WI38 (cell line): ENCODE data around the gene NEK1.
"Not testable (repeated sequence)": the region's sequence is repeated elsewhere in the genome, so short reads cannot be mapped to it uniquely, and the experiment has no call there.

ENCODE experiments used
- H3K4me3 ChIP-seq: 2 replicates; pipeline ENCODE4 v1.5.1; 2011; ENCODE audit warnings: low read depth, mild to moderate bottlenecking, control low read depth, low read length
- CTCF ChIP-seq: IDR thresholded peaks from 2 replicates; pipeline ENCODE4 v1.5.1; 2012; ENCODE audit warnings: low read depth, mild to moderate bottlenecking, control low read depth, low read length

The NEK1 gene

DNA sequence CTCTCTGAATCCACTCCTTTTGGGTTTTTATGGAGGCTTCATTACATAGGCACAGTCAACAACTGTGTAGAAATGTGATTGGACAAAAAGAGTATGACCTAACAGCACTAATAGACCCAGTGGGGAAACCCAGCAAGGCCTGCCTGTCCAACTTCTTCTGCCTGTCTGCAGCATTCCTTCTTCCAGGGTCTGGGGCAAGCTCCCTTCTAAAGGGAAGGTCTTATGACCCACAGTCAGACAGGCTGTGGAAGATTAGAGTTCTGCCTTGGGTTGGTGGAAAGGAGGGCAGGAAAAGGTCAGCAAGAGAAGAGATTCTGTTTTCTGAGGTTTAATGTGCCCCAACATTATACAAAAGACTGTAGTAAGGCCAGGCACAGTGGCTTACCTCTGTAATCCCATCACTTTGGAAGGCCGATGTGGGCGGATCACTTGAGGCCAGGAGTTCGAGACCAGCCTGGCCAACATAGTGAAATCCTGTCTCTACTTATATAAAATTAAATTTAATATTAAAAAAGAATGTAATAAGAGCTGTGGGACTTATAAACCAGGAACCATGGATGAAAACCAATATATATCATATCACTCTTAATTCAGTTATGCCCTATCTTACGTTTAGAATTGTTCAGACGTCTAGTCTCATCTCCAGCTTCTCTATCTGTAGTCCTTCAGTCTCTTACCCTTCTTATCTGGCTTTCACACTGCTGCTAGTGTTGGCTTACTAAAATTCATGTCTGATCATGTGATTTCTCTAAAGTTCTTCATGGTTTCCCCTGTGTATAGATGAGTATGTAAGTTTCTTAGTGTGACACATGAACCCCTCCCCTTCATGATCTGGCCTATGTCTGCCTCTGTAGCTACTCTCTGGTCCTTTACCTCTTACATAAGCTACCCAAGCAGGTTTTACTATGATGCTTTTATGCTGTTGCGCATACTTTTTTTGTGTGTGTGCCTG is 14.2 kb upstream of the NEK1 start:
- no peak for TF ChIP-seq CTCF
- H3K4me3 ChIP-seq: no peak overlapping the region

DNA sequence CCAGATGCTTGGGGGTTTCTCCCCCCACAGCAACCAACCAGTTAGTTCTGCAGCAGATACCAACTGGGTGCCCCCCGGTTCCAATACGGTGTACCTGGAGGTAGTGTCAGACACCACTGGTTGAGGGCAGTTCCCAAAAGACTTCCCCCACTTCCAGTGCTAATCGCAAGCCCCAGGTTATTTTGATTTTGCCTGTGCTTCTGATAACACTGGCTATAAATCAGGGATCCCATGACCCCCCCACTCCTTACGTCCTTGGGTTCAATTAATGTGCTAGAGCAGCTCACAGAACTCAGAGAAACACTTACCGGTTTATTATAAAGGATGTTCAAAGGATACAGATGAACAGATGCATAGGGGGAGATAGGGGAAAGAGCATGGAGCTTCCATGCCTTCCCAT is 13.5 kb upstream of the NEK1 start:
- H3K4me3 ChIP-seq: no peak overlapping the region
- no peak for TF ChIP-seq CTCF

DNA sequence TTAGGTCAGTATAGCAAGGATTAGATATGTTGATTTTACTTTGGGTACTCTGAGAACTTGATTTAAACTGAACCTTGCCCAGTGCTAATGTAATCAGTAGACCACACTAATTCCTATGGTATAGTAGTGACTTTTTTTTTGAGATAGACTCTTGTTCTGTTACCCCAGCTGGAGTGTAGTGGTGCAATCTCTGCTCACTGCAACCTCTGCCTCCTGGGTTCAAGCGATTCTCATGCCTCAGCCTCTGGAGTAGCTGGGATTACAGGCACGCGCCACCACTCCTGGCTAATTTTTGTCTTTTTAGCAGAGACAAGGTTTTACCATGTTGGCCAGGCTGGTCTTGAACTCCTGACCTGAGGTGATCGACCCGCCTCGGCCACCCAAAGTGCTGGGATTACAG is 11.6 kb upstream of the NEK1 start:
- not testable (repeated sequence) for H3K4me3 ChIP-seq

DNA sequence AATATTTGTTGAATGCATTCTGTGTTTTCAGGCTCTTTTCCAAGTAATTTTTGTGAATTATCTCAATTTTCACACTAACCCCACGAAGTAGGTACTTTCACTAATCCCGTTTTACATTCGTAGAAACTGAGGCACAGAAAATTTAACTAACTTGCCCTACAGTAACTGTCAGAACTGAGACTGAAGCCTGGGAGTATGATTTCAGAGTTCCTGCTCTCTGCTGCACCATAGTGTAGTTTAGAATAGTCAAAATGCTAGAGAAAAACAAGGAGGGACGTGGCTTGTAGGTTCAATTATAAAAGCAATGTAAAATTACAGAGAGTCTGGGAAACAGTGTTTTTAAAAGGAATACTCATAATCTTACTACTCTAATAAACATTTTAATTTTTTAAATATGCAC is 10.2 kb upstream of the NEK1 start:
- TF ChIP-seq CTCF: no peak
- H3K4me3 ChIP-seq: peak overlapping the region; percentile 74; the same call in 1 of the 2 replicates

- TF ChIP-seq CTCF: no peak
- peak overlapping the region; percentile 74 for H3K4me3 ChIP-seq
Measured at GRCh38 chr4:169621731-169622492, 9.5 kb upstream of the NEK1 start.

- peak overlapping the region; percentile 74 for H3K4me3 ChIP-seq
- no peak for TF ChIP-seq CTCF
Measured at GRCh38 chr4:169620880-169621248, 8.5 kb upstream of the NEK1 start.

DNA sequence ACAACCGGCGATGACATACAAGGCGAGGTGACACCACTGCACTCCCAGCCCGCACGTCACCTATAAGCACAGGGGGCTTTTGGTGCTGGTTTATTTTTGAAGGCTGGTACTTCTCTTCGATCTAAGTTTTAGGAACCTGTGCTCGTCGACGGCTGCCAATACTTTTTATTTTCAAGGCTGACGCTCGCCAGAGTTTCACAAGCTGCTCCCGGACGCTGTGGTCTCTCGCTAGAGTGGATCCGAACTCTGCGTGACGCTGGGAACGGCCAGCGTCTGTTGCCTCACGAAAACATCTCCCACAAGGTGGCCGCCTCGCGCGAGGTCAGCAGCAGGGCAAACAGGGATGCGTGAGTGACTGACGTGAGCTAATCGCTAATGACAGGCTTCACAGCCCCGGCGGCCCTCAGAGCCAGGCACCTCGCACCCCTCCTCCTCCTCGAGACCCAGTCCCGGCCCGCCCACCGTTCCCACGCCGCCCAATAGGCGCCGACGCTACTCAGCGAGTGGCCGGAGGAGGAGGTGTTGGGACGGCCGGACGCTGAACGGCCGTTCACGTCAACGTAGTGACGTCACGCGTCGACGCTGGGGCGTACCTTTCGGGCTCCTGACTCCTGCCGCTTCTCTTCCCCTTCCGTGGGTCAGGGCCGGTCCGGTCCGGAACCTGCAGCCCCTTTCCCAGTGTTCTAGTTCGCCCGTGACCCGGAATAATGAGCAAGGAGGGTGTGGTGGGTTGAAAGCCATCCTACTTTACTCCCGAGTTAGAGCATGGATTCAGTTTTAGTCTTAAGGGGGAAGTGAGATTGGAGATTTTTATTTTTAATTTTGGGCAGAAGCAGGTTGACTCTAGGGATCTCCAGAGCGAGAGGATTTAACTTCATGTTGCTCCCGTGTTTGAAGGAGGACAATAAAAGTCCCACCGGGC is 7.8 kb upstream of the NEK1 start, which contains the start of gene CLCN3:
TSS of gene CLCN3 (plus strand) at position 621 of the 922 bp plus-strand sequence. CDS start 15,351 bp downstream, outside the sequence.
- TF ChIP-seq CTCF: no peak
- H3K4me3 ChIP-seq: peak within 1 kb of the TSS; percentile 74
